H1 (cell line): ENCODE measurements around the gene GAMT. TPM values are rescaled to one million over a fixed set of nuclear protein-coding genes. Genes with fewer than 3 reads are reported as not detected.
A peak's percentile ranks its signal among the peaks of the same experiment; 100 is the strongest.

ENCODE experiments used
- CTCF ChIA-PET: fragments of 300-600 bp; sonication (Branson Sonifier 250); formaldehyde crosslinking; loops from one replicate; lab custom pipeline; 2021; ENCODE audit not compliant: partially characterized antibody; lab: Charles Lee
- POLR2A ChIA-PET: fragments of 300-600 bp; sonication (Branson Sonifier 250); formaldehyde crosslinking; loops from one replicate; lab custom pipeline; 2021; ENCODE audit warnings: inconsistent platforms; ENCODE audit not compliant: partially characterized antibody; lab: Charles Lee
- DNase-seq, 2 experiments: peaks; one replicate each; pipeline versions ENCODE4 v3.0.0 to v3.0.0-alpha.2; 2010 to 2022; ENCODE audit warnings: low spot score in 2 of 2, low read depth in 1 of 2, mixed read lengths in 1 of 2
- FAIRE-seq: peaks from 2 replicates; lab custom pipeline; 2011; peaks lifted over from hg19 to GRCh38; lab: Jason Lieb, UNC
- H2AFZ ChIP-seq: 2 replicates; pipeline ENCODE4 v1.8.1; 2012; ENCODE audit warnings: low read length, inconsistent platforms
- H2AK5ac ChIP-seq: 2 replicates; pipeline ENCODE4 v1.6.1; 2013; ENCODE audit warnings: low read depth, low read length
- H2BK120ac ChIP-seq: replicated peaks from 2 replicates; pipeline ENCODE3; 2013; ENCODE audit warnings: low read depth, low read length, inconsistent platforms
- H2BK12ac ChIP-seq: 2 replicates; pipeline ENCODE4 v1.6.1; 2013; ENCODE audit warnings: low read depth, low read length
- H2BK15ac ChIP-seq: 2 replicates; pipeline ENCODE4 v1.6.1; 2013; ENCODE audit warnings: low read length
- H2BK20ac ChIP-seq: 2 replicates; pipeline ENCODE4 v1.6.1; 2013; ENCODE audit warnings: low read length
- H2BK5ac ChIP-seq: 2 replicates; pipeline ENCODE4 v1.6.1; 2013; ENCODE audit warnings: low read depth, low read length
- H3K14ac ChIP-seq: 2 replicates; pipeline ENCODE4 v1.6.1; 2013; ENCODE audit warnings: inconsistent platforms; ENCODE audit not compliant: insufficient read length
- H3K18ac ChIP-seq: 2 replicates; pipeline ENCODE4 v1.6.1; 2013; ENCODE audit warnings: low read length; ENCODE audit errors: extremely low read depth
- H3K23ac ChIP-seq: 2 replicates; pipeline ENCODE4 v1.6.1; 2013; ENCODE audit warnings: inconsistent platforms; ENCODE audit not compliant: insufficient read length
- H3K23me2 ChIP-seq: 2 replicates; pipeline ENCODE4 v1.6.1; 2013; ENCODE audit warnings: low read depth, low read length
- H3K27ac ChIP-seq: 2 replicates; pipeline ENCODE4 v1.6.1; 2011; ENCODE audit warnings: low read depth, low read length, inconsistent platforms
- H3K27me3 ChIP-seq, 4 experiments: replicated peaks in 1 of 4; 1 replicate in 1 of 4; 2 replicates in 3 of 4; pipeline versions ENCODE4 v1.6.1 to v1.8.1; 2011 to 2013; ENCODE audit warnings: low read length in 3 of 4, mild to moderate bottlenecking in 3 of 4, inconsistent platforms in 2 of 4, mixed read lengths in 2 of 4, moderate library complexity in 1 of 4; ENCODE audit not compliant: control insufficient read depth in 3 of 4, insufficient read depth in 3 of 4; ENCODE audit errors: extremely low read depth in 1 of 4
- H3K36me3 ChIP-seq, 4 experiments: 2 replicates each; pipeline versions ENCODE4 v1.6.1 to v1.8.1; 2011 to 2013; ENCODE audit warnings: mild to moderate bottlenecking in 4 of 4, low read length in 3 of 4, moderate library complexity in 2 of 4, control low read depth in 1 of 4, inconsistent platforms in 1 of 4; ENCODE audit not compliant: insufficient read depth in 4 of 4, control insufficient read depth in 2 of 4
- H3K4ac ChIP-seq: replicated peaks from 2 replicates; pipeline ENCODE3; 2013; ENCODE audit warnings: low read length, low read depth, mixed read lengths, inconsistent platforms; ENCODE audit not compliant: insufficient read length
- H3K4me1 ChIP-seq, 4 experiments: replicated peaks in 1 of 4; 1 replicate in 1 of 4; 2 replicates in 3 of 4; pipeline versions ENCODE4 v1.6.1 to v1.8.1; 2011 to 2013; ENCODE audit warnings: low read length in 3 of 4, inconsistent platforms in 2 of 4, mixed read lengths in 1 of 4; ENCODE audit not compliant: insufficient read depth in 4 of 4, control insufficient read depth in 3 of 4
- H3K4me2 ChIP-seq, 2 experiments: 2 replicates each; pipeline versions ENCODE4 v1.6.1 to v1.8.1; 2011 to 2013; ENCODE audit warnings: low read depth in 2 of 2, low read length in 2 of 2, control low read depth in 1 of 2, inconsistent platforms in 1 of 2, mild to moderate bottlenecking in 1 of 2; ENCODE audit not compliant: insufficient read depth in 1 of 2
- H3K4me3 ChIP-seq, 4 experiments: fragments of 200-600, 300-600 bp in 1 of 4; sonication (generic), shearing (Covaris generic), sonication (Bioruptor Twin) in 1 of 4; 2 replicates each; pipeline versions ENCODE4 v1.5.1 to v1.8.1; 2011 to 2016; ENCODE audit warnings: low read length in 4 of 4, low read depth in 3 of 4, control low read depth in 2 of 4, inconsistent platforms in 2 of 4, mild to moderate bottlenecking in 2 of 4, mixed read lengths in 1 of 4, moderate library complexity in 1 of 4; ENCODE audit not compliant: insufficient read depth in 2 of 4; ENCODE audit errors: extremely low read depth in 1 of 4
- H3K56ac ChIP-seq: replicated peaks from 2 replicates; pipeline ENCODE3; 2013; ENCODE audit warnings: low read depth, mild to moderate bottlenecking, mixed read lengths, low read length, inconsistent platforms; ENCODE audit not compliant: insufficient read length
- H3K79me1 ChIP-seq: 2 replicates; pipeline ENCODE4 v1.6.1; 2013; ENCODE audit warnings: low read depth, low read length, control low read depth
- H3K79me2 ChIP-seq, 2 experiments: 2 replicates each; pipeline versions ENCODE4 v1.6.1 to v1.8.1; 2012 to 2013; ENCODE audit warnings: low read length in 2 of 2, mild to moderate bottlenecking in 2 of 2, inconsistent platforms in 1 of 2; ENCODE audit not compliant: insufficient read depth in 2 of 2, control insufficient read depth in 1 of 2
- H3K9ac ChIP-seq, 4 experiments: replicated peaks in 1 of 4; 1 replicate in 1 of 4; 2 replicates in 3 of 4; pipeline versions ENCODE4 v1.6.1 to v1.8.1; 2011 to 2013; ENCODE audit warnings: low read depth in 3 of 4, low read length in 3 of 4, control low read depth in 2 of 4, mild to moderate bottlenecking in 2 of 4, moderate library complexity in 2 of 4, inconsistent platforms in 1 of 4; ENCODE audit errors: extremely low read depth in 1 of 4
- H3K9me3 ChIP-seq, 2 experiments: 2 replicates each; pipeline versions ENCODE4 v1.6.1 to v1.8.1; 2012 to 2013; ENCODE audit warnings: mild to moderate bottlenecking in 2 of 2, moderate library complexity in 2 of 2, control low read depth in 1 of 2, inconsistent platforms in 1 of 2, low read depth in 1 of 2, low read length in 1 of 2, mixed read lengths in 1 of 2; ENCODE audit not compliant: insufficient read depth in 2 of 2
- H4K20me1 ChIP-seq, 2 experiments: replicated peaks in 1 of 2; 2 replicates each; pipeline versions ENCODE3 to v1.8.1; 2011 to 2013; ENCODE audit warnings: inconsistent platforms in 2 of 2, low read length in 2 of 2, mild to moderate bottlenecking in 1 of 2; ENCODE audit not compliant: insufficient read depth in 2 of 2, control insufficient read depth in 1 of 2
- H4K5ac ChIP-seq: 2 replicates; pipeline ENCODE4 v1.6.1; 2013; ENCODE audit warnings: low read length, low read depth, mixed read lengths, inconsistent platforms; ENCODE audit not compliant: insufficient read length
- H4K8ac ChIP-seq: 2 replicates; pipeline ENCODE4 v1.8.0; 2013; ENCODE audit warnings: mild to moderate bottlenecking, moderate library complexity, low read length, inconsistent platforms; ENCODE audit not compliant: insufficient read depth; ENCODE audit errors: extremely low read depth
- H4K91ac ChIP-seq: replicated peaks from 2 replicates; pipeline ENCODE3; 2013; ENCODE audit warnings: low read length, mixed read lengths, inconsistent platforms; ENCODE audit not compliant: insufficient read length
- BCL11A ChIP-seq, 2 experiments: IDR thresholded peaks; one replicate each; pipeline ENCODE4 v1.6.1; 2011; ENCODE audit warnings: low read depth in 2 of 2, low read length in 2 of 2, mild to moderate bottlenecking in 2 of 2
- CBX8 ChIP-seq: fragments of 300-800, 300-1000 bp; sonication (generic); IDR thresholded peaks from 2 replicates; pipeline ENCODE4 v1.7.1; 2016; ENCODE audit warnings: low read depth, low read length, borderline replicate concordance
- CEBPB ChIP-seq: IDR thresholded peaks from 2 replicates; pipeline ENCODE4 v1.6.1; 2012; ENCODE audit warnings: low read depth, low read length
- CHD1 ChIP-seq: IDR thresholded peaks from 2 replicates; pipeline ENCODE4 v1.6.1; 2012; ENCODE audit warnings: low read depth, low read length, improper control_type of control experiment
- KDM1A ChIP-seq: fragments of 200-600, 300-600 bp; sonication (generic); IDR thresholded peaks from 2 replicates; pipeline ENCODE4 v1.7.1; 2016; ENCODE audit warnings: mild to moderate bottlenecking, low read length, borderline replicate concordance
- MAFK ChIP-seq: IDR thresholded peaks from 2 replicates; pipeline ENCODE4 v1.6.1; 2012; ENCODE audit warnings: low read depth, mild to moderate bottlenecking, improper control_type of control experiment, low read length
- NRF1 ChIP-seq: IDR thresholded peaks from 2 replicates; pipeline ENCODE4 v1.6.1; 2011; ENCODE audit warnings: mild to moderate bottlenecking, low read depth, low read length, improper control_type of control experiment
- RAD21 ChIP-seq, 2 experiments: IDR thresholded peaks in 1 of 2; conservative IDR thresholded peaks in 1 of 2; 2 replicates each; pipeline ENCODE4 v1.6.1; 2011; ENCODE audit warnings: low read depth in 2 of 2, low read length in 2 of 2, improper control_type of control experiment in 1 of 2, inconsistent platforms in 1 of 2, mild to moderate bottlenecking in 1 of 2, moderate library complexity in 1 of 2
- WGBS, 2 experiments: shearing (Covaris generic) in 1 of 2; methylation state at CpG; one replicate each; pipeline versions ENCODE4 v1.1.6 to v1.1.7; 2013 to 2015; ENCODE audit warnings: low lambda C conversion rate in 2 of 2, mixed read lengths in 2 of 2, inconsistent platforms in 1 of 2, low coverage in 1 of 2, missing lambda C conversion rate in 1 of 2; ENCODE audit not compliant: insufficient replicate concordance in 2 of 2, insufficient coverage in 1 of 2, insufficient read length in 1 of 2; ENCODE audit errors: extremely low coverage in 1 of 2, missing lambda C conversion rate in 1 of 2; 5-methylcytosine and 5-hydroxymethylcytosine counted together
- polyA plus RNA-seq, 7 experiments: library from polyadenylated mRNA; depleted of rRNA in 3 of 7; stranded (reverse) in 5 of 7; unstranded in 2 of 7; fragments of >200 nt in 5 of 7; fragments of 200-250 nt in 2 of 7; gene quantifications; 1 replicate in 5 of 7; 2 replicates in 1 of 7; 4 replicates in 1 of 7; pipeline versions ENCODE4 v1.2.1 to v1.2.3, GENCODE V29; 2011 to 2013; ENCODE audit warnings: missing spikeins in 2 of 7, mixed read lengths in 2 of 7
- total RNA-seq: library from RNA; stranded (reverse); fragmentation: NEBNext Ultra II Directional; extraction: Animal tissue kit (Norgen Biotek cat#: 25700); gene quantifications from 2 replicates; pipeline ENCODE4 v1.2.1, GENCODE V29; 2021

The GAMT gene
- total and polyA plus RNA-seq, 2 of the 8 experiments (the other 6 are each of a cell fraction or from before 2014, with no cell fraction given), result 17.2 to 35.6 TPM

GRCh38 chr19:1377176-1377964 lies 24.0 kb downstream of the GAMT start:
- Histone ChIP-seq H3K23me2 (no peaks in the 10 kb centered on the region), H3K27me3 (no peaks in the 10 kb centered on the region), H4K91ac (no peak overlapping the region), H2BK20ac (no peak overlapping the region), H2BK12ac (no peak overlapping the region), H2AFZ (no peak overlapping the region), H2BK15ac (no peak overlapping the region), H3K79me1 (no peaks in the 10 kb centered on the region), H2BK120ac (no peak overlapping the region), H3K36me3 (peaks cover 4 to 32% (median 16%) of the 10 kb centered on the region in 4 experiments; a peak in 7 of 8 replicates), H3K4me1 (peaks cover 0 to 5% (median 3%) of the 10 kb centered on the region in 4 experiments; a peak in 2 of 7 replicates), H3K18ac (no peak overlapping the region), H3K4me2 (no peak overlapping the region), H3K56ac (no peak overlapping the region), H3K14ac (no peak overlapping the region), H3K27ac (no peak overlapping the region), H3K79me2 (no peaks in the 10 kb centered on the region), H2BK5ac (no peak overlapping the region), H4K8ac (peak overlapping the region; percentile 62), H4K5ac (no peak overlapping the region), H2AK5ac (no peak overlapping the region), H3K4ac (no peak overlapping the region), H4K20me1 (peaks cover 0 to 11% of the 10 kb centered on the region in 2 experiments), H3K9me3 (no peaks in the 10 kb centered on the region), H3K4me3 (no peak overlapping the region), H3K9ac (no peak overlapping the region), H3K23ac (no peak overlapping the region)
- DNase-seq (no peak), FAIRE-seq (no peak)
- TF ChIP-seq RAD21 (IDR thresholded peaks at IDR 0.05 in 1 of 2, conservative IDR thresholded peaks at IDR 0.05 in 1 of 2; ENCODE audit: low read depth in 2 of 2, low read length in 2 of 2) (no peak), CBX8 (no peak), MAFK (no peak), CEBPB (no peak), BCL11A (IDR thresholded peaks at IDR 0.05; ENCODE audit: low read depth in 2 of 2, low read length in 2 of 2) (no peak), KDM1A (no peak), CHD1 (no peak), NRF1 (no peak)
- ChIA-PET CTCF (interaction anchor here (0.7 kb wide), 1 partner anchor 78 kb away, joined by 3 read pairs; no protein-coding TSS in a partner anchor), POLR2A (interaction anchor here (0.8 to 1.4 kb wide), 5 partner anchors 13 to 108 kb away, joined by 3 to 9 read pairs (median 3); partner anchors contain the start of gene CIRBP)
- 95% methylated on average over 41 of the region's 43 CpGs; no CpG with 5 or more reads in 1 of the 2 experiments for WGBS, 2 experiments
